Measurements from ENCODE around the gene HS6ST2. TPM values are rescaled to one million over a fixed set of nuclear protein-coding genes. Genes with fewer than 3 reads are reported as not detected.

HS6ST2 gene
- polyA plus RNA-seq, 1 donor (not counting 4 experiments of a cell fraction or from before 2014, with no cell fraction given): 0.43 TPM

DNA sequence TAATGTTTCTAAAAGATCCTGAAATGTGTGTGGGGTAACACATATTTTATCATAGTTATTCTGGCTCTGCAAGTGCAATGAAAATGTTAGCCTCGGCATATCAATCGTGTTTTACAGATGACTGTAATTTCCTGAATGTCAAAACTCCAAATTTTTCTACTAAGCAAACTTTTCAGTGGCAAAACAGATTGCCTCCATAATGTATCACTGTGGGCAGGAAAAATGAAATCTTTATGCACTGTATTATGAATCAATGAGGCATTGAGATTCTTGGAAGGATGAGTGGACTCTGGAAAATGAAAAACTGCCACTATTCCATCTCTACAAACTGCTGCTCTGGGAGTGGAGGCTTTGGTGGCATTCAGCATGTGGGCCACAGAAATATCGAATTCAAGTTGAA is 309.5 kb downstream of the HS6ST2 start:
- FAIRE-seq: no peak
- Histone ChIP-seq H3K4me2 (ENCODE audit: control insufficient read depth, extremely low read depth, insufficient read depth, low read depth, low read length) (no peak overlapping the region), H3K79me2 (ENCODE audit: control insufficient read depth, insufficient read depth, low read length) (no peaks in the 10 kb centered on the region), H3K4me1 (ENCODE audit: control insufficient read depth, extremely low read depth, insufficient read depth, low read length) (no peaks in the 10 kb centered on the region), H3K27me3 (ENCODE audit: control insufficient read depth, extremely low read depth, insufficient read depth, low read length) (peaks cover 9% of the 10 kb centered on the region), H3K9me3 (ENCODE audit: control insufficient read depth, low read depth, low read length) (no peaks in the 10 kb centered on the region), H3K4me3 (ENCODE audit: control insufficient read depth in 2 of 3, extremely low read depth in 1 of 3, insufficient read depth in 2 of 3, low read depth in 1 of 3, low read length in 3 of 3) (no peak overlapping the region), H4K20me1 (ENCODE audit: control insufficient read depth, extremely low read depth, insufficient read depth, low read length) (no peaks in the 10 kb centered on the region), H3K9me1 (ENCODE audit: control insufficient read depth, extremely low read depth, insufficient read depth, low read length) (no peaks in the 10 kb centered on the region), H3K36me3 (ENCODE audit: control insufficient read depth in 2 of 2, extremely low read depth in 1 of 2, insufficient read depth in 2 of 2, low read length in 2 of 2) (no peaks in the 10 kb centered on the region), H2AFZ (ENCODE audit: control insufficient read depth, low read length) (no peak overlapping the region), H3K9ac (ENCODE audit: control insufficient read depth, extremely low read depth, insufficient read depth, low read length) (no peak overlapping the region), H3K27ac (ENCODE audit: control insufficient read depth, insufficient read depth, low read length) (no peak overlapping the region)
- DNase-seq (ENCODE audit: low read depth, low spot score): no peak
- dilution Hi-C loops (cut with MboI; ENCODE audit: extremely low pct_ligation_motif_present, low sequenced_read_pairs): no loop called here
- TF ChIP-seq, protein P1, sequence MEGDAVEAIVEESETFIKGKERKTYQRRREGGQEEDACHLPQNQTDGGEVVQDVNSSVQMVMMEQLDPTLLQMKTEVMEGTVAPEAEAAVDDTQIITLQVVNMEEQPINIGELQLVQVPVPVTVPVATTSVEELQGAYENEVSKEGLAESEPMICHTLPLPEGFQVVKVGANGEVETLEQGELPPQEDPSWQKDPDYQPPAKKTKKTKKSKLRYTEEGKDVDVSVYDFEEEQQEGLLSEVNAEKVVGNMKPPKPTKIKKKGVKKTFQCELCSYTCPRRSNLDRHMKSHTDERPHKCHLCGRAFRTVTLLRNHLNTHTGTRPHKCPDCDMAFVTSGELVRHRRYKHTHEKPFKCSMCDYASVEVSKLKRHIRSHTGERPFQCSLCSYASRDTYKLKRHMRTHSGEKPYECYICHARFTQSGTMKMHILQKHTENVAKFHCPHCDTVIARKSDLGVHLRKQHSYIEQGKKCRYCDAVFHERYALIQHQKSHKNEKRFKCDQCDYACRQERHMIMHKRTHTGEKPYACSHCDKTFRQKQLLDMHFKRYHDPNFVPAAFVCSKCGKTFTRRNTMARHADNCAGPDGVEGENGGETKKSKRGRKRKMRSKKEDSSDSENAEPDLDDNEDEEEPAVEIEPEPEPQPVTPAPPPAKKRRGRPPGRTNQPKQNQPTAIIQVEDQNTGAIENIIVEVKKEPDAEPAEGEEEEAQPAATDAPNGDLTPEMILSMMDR (optimal IDR thresholded peaks at IDR 0.05 in 1 of 3, IDR thresholded peaks at IDR 0.05 in 1 of 3, conservative IDR thresholded peaks at IDR 0.05 in 1 of 3; ENCODE audit: extremely low read depth in 1 of 3, insufficient read depth in 2 of 3, low read length in 3 of 3): no peak
- TF ChIP-seq EZH2 (IDR thresholded peaks at IDR 0.05; ENCODE audit: low read length): no peak

DNA sequence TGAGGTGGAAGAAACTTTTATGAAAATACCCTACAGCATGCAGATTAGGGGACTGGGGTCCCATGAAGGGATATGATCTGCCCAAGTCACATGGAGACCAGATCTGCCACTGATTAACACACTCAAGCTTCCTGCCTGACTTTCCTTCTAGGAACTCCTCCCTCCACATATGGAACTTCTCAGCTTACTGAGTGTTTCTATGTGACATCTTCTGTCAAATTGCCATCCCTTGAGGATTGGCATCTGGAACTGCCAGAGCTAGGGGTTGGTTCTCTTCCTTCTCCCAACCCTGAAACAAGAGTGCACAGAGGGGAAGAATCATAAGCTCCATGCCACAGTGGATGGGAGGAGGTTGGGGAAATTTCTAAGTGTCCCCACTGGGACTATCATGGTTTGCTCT is 319.0 kb downstream of the HS6ST2 start:
- TF ChIP-seq, protein P1 (optimal IDR thresholded peaks at IDR 0.05 in 1 of 3, IDR thresholded peaks at IDR 0.05 in 1 of 3, conservative IDR thresholded peaks at IDR 0.05 in 1 of 3; ENCODE audit: extremely low read depth in 1 of 3, insufficient read depth in 2 of 3, low read length in 3 of 3): no peak
- no peak for TF ChIP-seq EZH2 (IDR thresholded peaks at IDR 0.05; ENCODE audit: low read length)
- FAIRE-seq (no peak), DNase-seq (ENCODE audit: low read depth, low spot score) (no peak)
- H3K36me3 ChIP-seq (ENCODE audit: control insufficient read depth in 2 of 2, extremely low read depth in 1 of 2, insufficient read depth in 2 of 2, low read length in 2 of 2): no peaks in the 10 kb centered on the region
- no peak overlapping the region for H3K27ac ChIP-seq (ENCODE audit: control insufficient read depth, insufficient read depth, low read length)
- H3K9ac ChIP-seq (ENCODE audit: control insufficient read depth, extremely low read depth, insufficient read depth, low read length): no peak overlapping the region
- no peaks in the 10 kb centered on the region for H4K20me1 ChIP-seq (ENCODE audit: control insufficient read depth, extremely low read depth, insufficient read depth, low read length)
- no peaks in the 10 kb centered on the region for H3K4me1 ChIP-seq (ENCODE audit: control insufficient read depth, extremely low read depth, insufficient read depth, low read length)
- no peaks in the 10 kb centered on the region for H3K9me1 ChIP-seq (ENCODE audit: control insufficient read depth, extremely low read depth, insufficient read depth, low read length)
- H3K79me2 ChIP-seq (ENCODE audit: control insufficient read depth, insufficient read depth, low read length): no peaks in the 10 kb centered on the region
- dilution Hi-C loops (cut with MboI; ENCODE audit: extremely low pct_ligation_motif_present, low sequenced_read_pairs): no loop called here
- no peaks in the 10 kb centered on the region for H3K27me3 ChIP-seq (ENCODE audit: control insufficient read depth, extremely low read depth, insufficient read depth, low read length)
- H3K9me3 ChIP-seq (ENCODE audit: control insufficient read depth, low read depth, low read length): no peaks in the 10 kb centered on the region
- H3K4me3 ChIP-seq (ENCODE audit: control insufficient read depth in 2 of 3, extremely low read depth in 1 of 3, insufficient read depth in 2 of 3, low read depth in 1 of 3, low read length in 3 of 3): no peak overlapping the region
- no peak overlapping the region for H2AFZ ChIP-seq (ENCODE audit: control insufficient read depth, low read length)
- H3K4me2 ChIP-seq (ENCODE audit: control insufficient read depth, extremely low read depth, insufficient read depth, low read depth, low read length): no peak overlapping the region
